Measurements from ENCODE around the gene CMTM5.

GRCh38 chr14:23348297-23348655 lies 28.6 kb upstream of the CMTM5 start:
- TF ChIP-seq CTCF (conservative IDR thresholded peaks at IDR 0.05), result no peak
- TF ChIP-seq ZFX (IDR thresholded peaks at IDR 0.05), result no peak
